ENCODE measurements around the gene E2F2. TPM values are rescaled to one million over a fixed set of nuclear protein-coding genes. Genes with fewer than 3 reads are reported as not detected.
A peak's percentile ranks its signal among the peaks of the same experiment; 100 is the strongest.

E2F2 gene
- total and polyA plus RNA-seq, 10 donors: 0.89 to 18.9 (median 4.9) TPM

DNA sequence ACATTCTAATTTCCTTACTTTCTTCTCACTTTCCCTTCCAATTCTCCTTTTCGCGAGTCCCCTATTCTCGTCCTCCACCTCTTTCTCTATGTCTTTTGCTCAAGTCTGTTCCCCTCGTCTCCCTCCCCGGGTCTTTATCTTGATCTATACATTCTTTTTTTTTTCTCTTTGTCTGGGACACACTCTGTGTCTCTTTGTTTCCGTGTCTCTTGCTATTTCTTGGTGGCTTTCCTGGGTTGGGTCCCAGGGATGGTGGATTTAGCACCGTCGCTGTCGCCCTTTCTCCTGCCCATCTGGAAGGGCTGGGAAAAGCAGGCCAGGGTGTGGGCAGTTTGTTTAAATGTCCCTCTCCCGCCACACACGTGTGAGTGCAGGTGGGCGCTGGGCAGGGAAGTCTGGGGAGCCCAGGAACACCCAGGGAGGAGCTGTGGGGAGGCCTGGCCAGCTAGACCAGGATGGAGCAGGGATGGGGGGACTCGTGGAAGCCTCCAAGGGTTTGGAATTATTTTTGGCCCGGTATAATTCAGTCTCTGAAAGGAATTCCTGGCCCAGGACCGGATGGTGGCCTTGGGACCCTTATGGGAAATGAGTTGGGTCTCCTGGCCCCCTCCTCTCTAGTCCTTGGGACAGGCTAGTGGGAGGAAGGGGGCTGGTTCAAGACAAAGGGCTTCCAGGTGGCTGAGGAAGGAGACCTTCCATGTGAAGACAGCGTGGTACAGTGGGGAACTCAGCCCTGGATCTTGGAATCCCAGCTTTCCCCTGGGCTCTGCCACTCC, 37.8 kb upstream of the E2F2 start:
- TF ChIP-seq POLR2A (IDR thresholded peaks at IDR 0.05): no peak
- no peak for TF ChIP-seq POLR2AphosphoS5 (IDR thresholded peaks at IDR 0.05)
- TF ChIP-seq, protein P1, sequence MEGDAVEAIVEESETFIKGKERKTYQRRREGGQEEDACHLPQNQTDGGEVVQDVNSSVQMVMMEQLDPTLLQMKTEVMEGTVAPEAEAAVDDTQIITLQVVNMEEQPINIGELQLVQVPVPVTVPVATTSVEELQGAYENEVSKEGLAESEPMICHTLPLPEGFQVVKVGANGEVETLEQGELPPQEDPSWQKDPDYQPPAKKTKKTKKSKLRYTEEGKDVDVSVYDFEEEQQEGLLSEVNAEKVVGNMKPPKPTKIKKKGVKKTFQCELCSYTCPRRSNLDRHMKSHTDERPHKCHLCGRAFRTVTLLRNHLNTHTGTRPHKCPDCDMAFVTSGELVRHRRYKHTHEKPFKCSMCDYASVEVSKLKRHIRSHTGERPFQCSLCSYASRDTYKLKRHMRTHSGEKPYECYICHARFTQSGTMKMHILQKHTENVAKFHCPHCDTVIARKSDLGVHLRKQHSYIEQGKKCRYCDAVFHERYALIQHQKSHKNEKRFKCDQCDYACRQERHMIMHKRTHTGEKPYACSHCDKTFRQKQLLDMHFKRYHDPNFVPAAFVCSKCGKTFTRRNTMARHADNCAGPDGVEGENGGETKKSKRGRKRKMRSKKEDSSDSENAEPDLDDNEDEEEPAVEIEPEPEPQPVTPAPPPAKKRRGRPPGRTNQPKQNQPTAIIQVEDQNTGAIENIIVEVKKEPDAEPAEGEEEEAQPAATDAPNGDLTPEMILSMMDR (IDR thresholded peaks at IDR 0.05 in 8 of 11, conservative IDR thresholded peaks at IDR 0.05 in 3 of 11): no peak
- Histone ChIP-seq H3K36me3 (no peaks in the 10 kb centered on the region), H3K27ac (peak overlapping the region; percentile 39 to 94 (median 79)), H3K27me3 (replicated peaks in 1 of 7) (peaks cover 0 to 28% (median 0%) of the 10 kb centered on the region in 7 donors), H3K9me3 (no peaks in the 10 kb centered on the region), H3K4me1 (peaks cover 7 to 80% (median 29%) of the 10 kb centered on the region in 6 donors), H3K4me3 (peak overlapping the region in 7 of 8 donors; percentile 20 to 68 (median 43))
- intact Hi-C loops (cut with DNase I; ENCODE audit: low total_unique reads): no loop called here
- no peak for DNase-seq
- WGBS, 5 donors: 45 to 53% (median 47%) methylated on average over 16 of the region's 16 CpGs

- peak overlapping the region; percentile 39 to 94 (median 79) for H3K27ac ChIP-seq
- H3K4me3 ChIP-seq: peak overlapping the region; percentile 20 to 68 (median 40)
- peaks cover 0 to 32% (median 0%) of the 10 kb centered on the region in 7 donors for H3K27me3 ChIP-seq (replicated peaks in 1 of 7)
- no peaks in the 10 kb centered on the region for H3K9me3 ChIP-seq
- TF ChIP-seq POLR2AphosphoS5 (IDR thresholded peaks at IDR 0.05) (peak in 1 of 3 donors; percentile 33), POLR2A (IDR thresholded peaks at IDR 0.05) (no peak)
- H3K36me3 ChIP-seq: no peaks in the 10 kb centered on the region
- WGBS, 5 donors: 1 to 2% (median 2%) methylated on average over 44 to 66 of the region's 66 CpGs
- intact Hi-C loops (cut with DNase I; ENCODE audit: low total_unique reads): no loop called here
- no peak for DNase-seq
- peaks cover 10 to 80% (median 28%) of the 10 kb centered on the region in 6 donors for H3K4me1 ChIP-seq
Observed at GRCh38 chr1:23567996-23568607, 37.1 kb upstream of the E2F2 start.

DNA sequence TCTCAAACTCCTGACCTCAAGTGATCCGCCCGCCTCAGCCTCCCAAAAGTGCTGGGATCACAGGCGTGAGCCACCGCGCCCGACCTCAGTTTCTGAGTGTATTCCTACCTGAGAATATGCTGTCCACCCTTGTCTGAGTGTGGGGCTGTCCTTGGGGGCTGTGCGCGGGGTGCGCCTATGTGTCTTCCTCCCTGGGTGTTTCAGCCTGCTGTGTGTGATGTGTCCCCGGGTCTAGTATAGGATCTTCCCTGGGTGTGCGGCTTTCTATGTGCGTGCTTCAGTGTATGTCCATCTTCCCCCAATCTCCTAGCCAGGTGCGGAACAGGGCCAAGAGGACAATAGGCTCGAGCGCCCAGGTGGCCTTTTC, 36.6 kb upstream of the E2F2 start:
- Histone ChIP-seq H3K27ac (peak overlapping the region in 6 of 8 donors; percentile 69 to 94 (median 82)), H3K4me1 (peaks cover 15 to 80% (median 33%) of the 10 kb centered on the region in 6 donors), H3K36me3 (no peaks in the 10 kb centered on the region), H3K9me3 (no peaks in the 10 kb centered on the region), H3K4me3 (peak overlapping the region in 4 of 8 donors; percentile 43 to 68 (median 49)), H3K27me3 (replicated peaks in 1 of 7) (peaks cover 0 to 36% (median 0%) of the 10 kb centered on the region in 7 donors)
- TF ChIP-seq POLR2A (IDR thresholded peaks at IDR 0.05) (no peak), POLR2AphosphoS5 (IDR thresholded peaks at IDR 0.05) (no peak)
- TF ChIP-seq, protein P1 (IDR thresholded peaks at IDR 0.05 in 8 of 11, conservative IDR thresholded peaks at IDR 0.05 in 3 of 11): no peak
- intact Hi-C loops (cut with DNase I; ENCODE audit: low total_unique reads): no loop called here
- no peak for DNase-seq
- WGBS, 5 donors: 64 to 69% (median 67%) methylated on average over 15 of the region's 15 CpGs

- Histone ChIP-seq H3K27me3 (replicated peaks in 1 of 7) (peaks cover 0 to 36% (median 0%) of the 10 kb centered on the region in 7 donors), H3K27ac (peak overlapping the region in 3 of 8 donors; percentile 24 to 94 (median 83)), H3K4me1 (peaks cover 22 to 90% (median 46%) of the 10 kb centered on the region in 6 donors), H3K9me3 (no peaks in the 10 kb centered on the region), H3K36me3 (no peaks in the 10 kb centered on the region), H3K4me3 (no peak overlapping the region)
- 86 to 95% (median 92%) methylated on average over 6 of the region's 6 CpGs for WGBS, 5 donors
- TF ChIP-seq POLR2A (IDR thresholded peaks at IDR 0.05): no peak
- TF ChIP-seq, protein P1 (IDR thresholded peaks at IDR 0.05 in 8 of 11, conservative IDR thresholded peaks at IDR 0.05 in 3 of 11): no peak
- TF ChIP-seq POLR2AphosphoS5 (IDR thresholded peaks at IDR 0.05): no peak
- intact Hi-C loops (cut with DNase I; ENCODE audit: low total_unique reads): no loop called here
- no peak for DNase-seq
Observed at GRCh38 chr1:23566304-23566703, 35.3 kb upstream of the E2F2 start.

All from spleen (tissue), 11 donors.